ENCODE results near the gene RNPS1. TPM values are rescaled to one million over a fixed set of nuclear protein-coding genes. Genes with fewer than 3 reads are reported as not detected.

The RNPS1 gene
- total and polyA plus RNA-seq, 2 donors (not counting 1 experiment from before 2014, with no cell fraction given): 38.1 to 115 TPM

DNA sequence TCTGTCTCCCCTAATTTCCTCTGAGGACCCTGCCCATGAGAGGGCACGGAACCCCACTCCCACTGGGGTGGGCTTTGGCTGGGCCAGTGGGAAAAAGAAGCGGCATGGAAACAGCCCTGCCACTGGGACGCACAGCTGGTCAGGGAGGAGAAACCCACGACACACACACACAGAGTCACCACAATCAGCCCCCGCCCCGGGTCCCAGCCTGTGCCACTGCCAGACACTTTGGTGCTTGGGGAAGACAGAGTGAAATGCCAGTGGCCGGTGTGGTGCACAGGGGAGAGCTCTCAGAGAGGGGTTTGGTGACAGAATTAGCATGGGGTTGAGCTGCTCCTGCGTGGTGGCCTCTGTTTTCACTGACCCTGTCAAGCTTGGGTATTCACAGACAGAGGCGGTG is 30.7 kb upstream of the RNPS1 start:
- DNase-seq (ENCODE audit: low read depth in 2 of 2): no peak
- TF ChIP-seq, protein P1, sequence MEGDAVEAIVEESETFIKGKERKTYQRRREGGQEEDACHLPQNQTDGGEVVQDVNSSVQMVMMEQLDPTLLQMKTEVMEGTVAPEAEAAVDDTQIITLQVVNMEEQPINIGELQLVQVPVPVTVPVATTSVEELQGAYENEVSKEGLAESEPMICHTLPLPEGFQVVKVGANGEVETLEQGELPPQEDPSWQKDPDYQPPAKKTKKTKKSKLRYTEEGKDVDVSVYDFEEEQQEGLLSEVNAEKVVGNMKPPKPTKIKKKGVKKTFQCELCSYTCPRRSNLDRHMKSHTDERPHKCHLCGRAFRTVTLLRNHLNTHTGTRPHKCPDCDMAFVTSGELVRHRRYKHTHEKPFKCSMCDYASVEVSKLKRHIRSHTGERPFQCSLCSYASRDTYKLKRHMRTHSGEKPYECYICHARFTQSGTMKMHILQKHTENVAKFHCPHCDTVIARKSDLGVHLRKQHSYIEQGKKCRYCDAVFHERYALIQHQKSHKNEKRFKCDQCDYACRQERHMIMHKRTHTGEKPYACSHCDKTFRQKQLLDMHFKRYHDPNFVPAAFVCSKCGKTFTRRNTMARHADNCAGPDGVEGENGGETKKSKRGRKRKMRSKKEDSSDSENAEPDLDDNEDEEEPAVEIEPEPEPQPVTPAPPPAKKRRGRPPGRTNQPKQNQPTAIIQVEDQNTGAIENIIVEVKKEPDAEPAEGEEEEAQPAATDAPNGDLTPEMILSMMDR (conservative IDR thresholded peaks at IDR 0.05 in 1 of 2, IDR thresholded peaks at IDR 0.05 in 1 of 2; ENCODE audit: low read depth in 1 of 2, low read length in 2 of 2): no peak
- TF ChIP-seq EZH2 (IDR thresholded peaks at IDR 0.05; ENCODE audit: low read length, missing control alignments): no peak
- H3K4me1 ChIP-seq (ENCODE audit: control insufficient read depth, extremely low read depth, insufficient read depth, low read length): no peaks in the 10 kb centered on the region

DNA sequence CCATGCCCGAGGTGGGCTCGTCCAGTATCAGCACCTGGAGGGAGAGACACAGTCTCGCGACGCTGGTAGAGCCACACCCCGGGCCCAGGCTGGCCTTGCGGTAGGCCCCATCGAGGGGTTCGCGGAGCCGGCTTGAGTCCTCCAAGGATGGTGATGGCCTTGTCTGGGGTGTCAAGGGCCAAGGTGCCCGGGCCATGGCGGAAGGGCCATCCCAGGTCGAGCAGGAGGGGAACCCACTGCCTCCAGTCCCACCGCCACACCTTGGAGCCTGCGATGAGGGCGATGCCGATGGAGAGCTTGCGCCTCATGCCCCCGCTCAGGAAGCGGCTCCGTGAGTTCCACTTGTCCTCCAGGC is 29.6 kb upstream of the RNPS1 start:
- TF ChIP-seq EZH2 (IDR thresholded peaks at IDR 0.05; ENCODE audit: low read length, missing control alignments): no peak
- TF ChIP-seq, protein P1 (conservative IDR thresholded peaks at IDR 0.05 in 1 of 2, IDR thresholded peaks at IDR 0.05 in 1 of 2; ENCODE audit: low read depth in 1 of 2, low read length in 2 of 2): no peak
- Histone ChIP-seq H3K4me2 (ENCODE audit: extremely low read depth, insufficient read depth, low read length) (no peak overlapping the region), H3K4me1 (ENCODE audit: control insufficient read depth, extremely low read depth, insufficient read depth, low read length) (no peaks in the 10 kb centered on the region), H4K20me1 (ENCODE audit: control insufficient read depth, extremely low read depth, insufficient read depth, low read length) (no peaks in the 10 kb centered on the region), H3K9me3 (ENCODE audit: control insufficient read depth, insufficient read depth, low read depth, low read length) (no peaks in the 10 kb centered on the region), H3K9ac (ENCODE audit: insufficient read depth, low read length) (no peak overlapping the region), H3K27ac (ENCODE audit: insufficient read depth, low read length) (no peak overlapping the region), H3K36me3 (ENCODE audit: control insufficient read depth, insufficient read depth, low read length) (no peaks in the 10 kb centered on the region), H2AFZ (ENCODE audit: low read length) (no peak overlapping the region), H3K4me3 (replicated peaks in 1 of 4; ENCODE audit: control extremely low read depth in 1 of 4, insufficient read depth in 1 of 4, low read depth in 3 of 4, low read length in 4 of 4) (no peak overlapping the region), H3K79me2 (ENCODE audit: control insufficient read depth, insufficient read depth, low read length) (no peaks in the 10 kb centered on the region), H3K27me3 (ENCODE audit: control insufficient read depth, insufficient read depth, low read length) (no peaks in the 10 kb centered on the region)
- no peak for DNase-seq (ENCODE audit: low read depth in 2 of 2)

More for the DNA sequence above, 30.7 kb upstream of the RNPS1 start:
- Histone ChIP-seq H4K20me1 (ENCODE audit: control insufficient read depth, extremely low read depth, insufficient read depth, low read length) (no peaks in the 10 kb centered on the region), H3K36me3 (ENCODE audit: control insufficient read depth, insufficient read depth, low read length) (no peaks in the 10 kb centered on the region), H3K9ac (ENCODE audit: insufficient read depth, low read length) (no peak overlapping the region), H3K27me3 (ENCODE audit: control insufficient read depth, insufficient read depth, low read length) (no peaks in the 10 kb centered on the region), H3K4me2 (ENCODE audit: extremely low read depth, insufficient read depth, low read length) (no peak overlapping the region), H2AFZ (ENCODE audit: low read length) (no peak overlapping the region), H3K4me3 (replicated peaks in 1 of 4; ENCODE audit: control extremely low read depth in 1 of 4, insufficient read depth in 1 of 4, low read depth in 3 of 4, low read length in 4 of 4) (no peak overlapping the region), H3K79me2 (ENCODE audit: control insufficient read depth, insufficient read depth, low read length) (no peaks in the 10 kb centered on the region), H3K9me3 (ENCODE audit: control insufficient read depth, insufficient read depth, low read depth, low read length) (no peaks in the 10 kb centered on the region), H3K27ac (ENCODE audit: insufficient read depth, low read length) (no peak overlapping the region)

DNA sequence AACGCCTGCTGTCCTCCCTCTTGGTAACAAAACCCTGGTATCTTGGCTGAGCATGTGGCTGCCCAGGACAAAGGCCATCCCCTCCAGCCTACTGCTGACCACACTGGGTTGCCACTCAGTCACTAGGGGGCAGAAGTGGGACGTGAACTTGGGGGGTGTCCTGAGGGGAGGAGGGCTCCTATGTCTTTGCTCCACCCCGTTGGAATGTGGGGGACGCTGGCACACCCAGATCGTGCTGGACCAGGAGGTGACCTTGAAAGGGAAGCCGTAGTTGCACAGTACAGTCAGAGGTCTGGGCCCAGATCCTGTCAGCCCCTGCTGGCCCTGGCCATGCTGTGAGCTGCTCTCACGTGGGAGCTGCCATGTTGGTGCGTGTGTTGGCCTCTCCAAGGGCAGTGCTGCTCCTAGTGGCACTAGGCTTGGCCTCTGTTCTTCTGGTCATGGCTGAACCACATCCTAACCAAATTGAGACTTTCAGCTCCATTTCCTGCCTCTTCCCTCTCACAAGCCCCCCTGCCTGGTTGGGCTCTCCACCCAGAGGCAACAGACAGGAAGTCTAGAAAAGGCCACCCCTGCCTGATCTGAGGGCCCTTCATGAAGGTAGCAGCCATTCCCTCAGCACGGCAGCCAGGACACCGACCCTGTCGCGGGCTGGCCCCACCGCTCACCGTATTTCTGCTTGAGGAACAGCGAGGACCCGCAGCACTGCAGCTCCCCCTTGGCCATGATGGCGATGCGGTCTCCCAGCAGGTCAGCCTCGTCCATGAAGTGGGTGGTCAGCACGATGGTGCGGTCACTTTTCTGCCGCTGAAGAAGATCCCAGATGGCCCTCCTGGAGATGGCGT is 29.0 kb upstream of the RNPS1 start:
- Histone ChIP-seq H3K4me2 (ENCODE audit: extremely low read depth, insufficient read depth, low read length) (no peak overlapping the region), H3K9me3 (ENCODE audit: control insufficient read depth, insufficient read depth, low read depth, low read length) (no peaks in the 10 kb centered on the region), H2AFZ (ENCODE audit: low read length) (no peak overlapping the region)

More for the DNA sequence above, 29.0 kb upstream of the RNPS1 start:
- H3K9ac ChIP-seq (ENCODE audit: insufficient read depth, low read length): no peak overlapping the region
- no peaks in the 10 kb centered on the region for H3K27me3 ChIP-seq (ENCODE audit: control insufficient read depth, insufficient read depth, low read length)
- H3K4me3 ChIP-seq (replicated peaks in 1 of 4; ENCODE audit: control extremely low read depth in 1 of 4, insufficient read depth in 1 of 4, low read depth in 3 of 4, low read length in 4 of 4): no peak overlapping the region
- no peak overlapping the region for H3K27ac ChIP-seq (ENCODE audit: insufficient read depth, low read length)
- peak; percentile 9 to 14 for DNase-seq (ENCODE audit: low read depth in 2 of 2)
- no peaks in the 10 kb centered on the region for H3K4me1 ChIP-seq (ENCODE audit: control insufficient read depth, extremely low read depth, insufficient read depth, low read length)
- no peaks in the 10 kb centered on the region for H4K20me1 ChIP-seq (ENCODE audit: control insufficient read depth, extremely low read depth, insufficient read depth, low read length)
- TF ChIP-seq, protein P1 (conservative IDR thresholded peaks at IDR 0.05 in 1 of 2, IDR thresholded peaks at IDR 0.05 in 1 of 2; ENCODE audit: low read depth in 1 of 2, low read length in 2 of 2): peak; percentile 32 to 43
- no peak for TF ChIP-seq EZH2 (IDR thresholded peaks at IDR 0.05; ENCODE audit: low read length, missing control alignments)
- no peaks in the 10 kb centered on the region for H3K36me3 ChIP-seq (ENCODE audit: control insufficient read depth, insufficient read depth, low read length)
- H3K79me2 ChIP-seq (ENCODE audit: control insufficient read depth, insufficient read depth, low read length): no peaks in the 10 kb centered on the region

Measured in fibroblast of lung (primary cell).